Spleen (tissue), 11 donors: ENCODE data around the gene PPIL4. TPM values are rescaled to one million over a fixed set of nuclear protein-coding genes. Genes with fewer than 3 reads are reported as not detected.

Source experiments
- DNase-seq: peaks from one replicate; pipeline ENCODE4 v3.0.0-alpha.2; 2020
- H3K27ac ChIP-seq, 8 donors: fragments of 200-600 bp; sonication (generic) in 7 of 8; 1 replicate in 4 of 8; 2 replicates in 4 of 8; pipeline versions ENCODE4 v1.5.0 to v1.8.0; 2016 to 2021; ENCODE audit warnings: inconsistent platforms in 4 of 8, mild to moderate bottlenecking in 4 of 8, moderate library complexity in 1 of 8
- H3K27me3 ChIP-seq, 7 donors: fragments of 200-600 bp; sonication (generic) in 6 of 7; replicated peaks in 1 of 7; 1 replicate in 4 of 7; 2 replicates in 3 of 7; pipeline versions ENCODE4 v1.5.0 to v1.8.0; 2016 to 2021; ENCODE audit warnings: inconsistent platforms in 3 of 7, mild to moderate bottlenecking in 1 of 7
- H3K36me3 ChIP-seq, 6 donors: fragments of 200-600 bp; sonication (generic) in 5 of 6; 1 replicate in 4 of 6; 2 replicates in 2 of 6; pipeline versions ENCODE4 v1.5.0 to v1.8.0; 2016 to 2021; ENCODE audit warnings: inconsistent platforms in 2 of 6
- H3K4me1 ChIP-seq, 6 donors: fragments of 200-600 bp; sonication (generic) in 5 of 6; 1 replicate in 3 of 6; 2 replicates in 3 of 6; pipeline versions ENCODE4 v1.5.0 to v1.8.0; 2016 to 2021; ENCODE audit warnings: inconsistent platforms in 3 of 6
- H3K4me3 ChIP-seq, 8 donors: fragments of 200-600 bp; sonication (generic) in 7 of 8; 1 replicate in 4 of 8; 2 replicates in 4 of 8; pipeline versions ENCODE4 v1.5.0 to v1.8.0; 2016 to 2021; ENCODE audit warnings: inconsistent platforms in 4 of 8, mild to moderate bottlenecking in 4 of 8, moderate library complexity in 2 of 8
- H3K9me3 ChIP-seq, 8 donors: fragments of 200-600 bp; sonication (generic) in 7 of 8; 1 replicate in 4 of 8; 2 replicates in 4 of 8; pipeline versions ENCODE4 v1.5.0 to v1.8.0; 2016 to 2021; ENCODE audit warnings: inconsistent platforms in 4 of 8
- POLR2A ChIP-seq, 3 donors: fragments of 450-650 bp; IDR thresholded peaks; one replicate each; pipeline ENCODE4 v1.5.1; 2017; ENCODE audit warnings: antibody characterized with exemption in 3 of 3, mild to moderate bottlenecking in 1 of 3
- POLR2AphosphoS5 ChIP-seq, 3 donors: sonication (generic); formaldehyde crosslinking; IDR thresholded peaks; one replicate each; pipeline ENCODE4 v1.5.1; 2017; ENCODE audit warnings: antibody characterized with exemption in 3 of 3
- WGBS, 5 donors: extraction: QIAGEN DNeasy Blood & Tissue Kit in 3 of 5; methylation state at CpG; one replicate each; pipeline versions ENCODE4 v1.1.5 to v1.1.7; 2013 to 2018; 5-methylcytosine and 5-hydroxymethylcytosine counted together
- intact Hi-C: fragments of 100-400 bp; cut with DNase I; formaldehyde crosslinking; loops from one replicate; pipeline ENCODE4 v1.15.0; 2023; ENCODE audit warnings: low total_unique reads
- polyA plus RNA-seq, 3 donors: library from polyadenylated mRNA; stranded (reverse); fragments of 200-250 nt; gene quantifications; one replicate each; pipeline ENCODE4 v1.2.1, GENCODE V29; 2013
- total RNA-seq, 7 donors: library from RNA; depleted of rRNA in 3 of 7; stranded (reverse); fragments of >200 nt in 3 of 7; fragmentation: NEBNext Ultra II Directional in 4 of 7; extraction: Animal tissue kit (Norgen Biotek cat#: 25700) in 4 of 7; gene quantifications; one replicate each; pipeline versions ENCODE4 v1.1.0 to v1.2.1, GENCODE V29; 2016 to 2021
- TF ChIP-seq, protein P1 (sequence below), 11 experiments: fragments of 200-600 bp in 7 of 11; fragments of 450-650 bp in 4 of 11; sonication (generic) in 4 of 11; IDR thresholded peaks in 8 of 11; conservative IDR thresholded peaks in 3 of 11; 1 replicate in 7 of 11; 2 replicates in 4 of 11; pipeline versions ENCODE4 v1.4.0 to v1.8.0; 2016 to 2021; ENCODE audit warnings: antibody characterized with exemption in 11 of 11, inconsistent platforms in 4 of 11, mild to moderate bottlenecking in 1 of 11
- donor health status: healthy with polysubstance abuse.
- donor health status: DM: no; HTN: no; CAD: no; lungs with moderate emphysema.
- donor health status: DM: no; HTN: no; CAD: no.
- donor health status: Bipolar disorder and iron deficiency.
- donor health status: healthy.
- donor health status: DM: no; HTN: no; CAD: no.
- donor health status: DM: yes; HTN: yes; CAD: no.

Gene PPIL4
- total and polyA plus RNA-seq, 10 donors: 14.7 to 36.8 (median 26.4) TPM

DNA sequence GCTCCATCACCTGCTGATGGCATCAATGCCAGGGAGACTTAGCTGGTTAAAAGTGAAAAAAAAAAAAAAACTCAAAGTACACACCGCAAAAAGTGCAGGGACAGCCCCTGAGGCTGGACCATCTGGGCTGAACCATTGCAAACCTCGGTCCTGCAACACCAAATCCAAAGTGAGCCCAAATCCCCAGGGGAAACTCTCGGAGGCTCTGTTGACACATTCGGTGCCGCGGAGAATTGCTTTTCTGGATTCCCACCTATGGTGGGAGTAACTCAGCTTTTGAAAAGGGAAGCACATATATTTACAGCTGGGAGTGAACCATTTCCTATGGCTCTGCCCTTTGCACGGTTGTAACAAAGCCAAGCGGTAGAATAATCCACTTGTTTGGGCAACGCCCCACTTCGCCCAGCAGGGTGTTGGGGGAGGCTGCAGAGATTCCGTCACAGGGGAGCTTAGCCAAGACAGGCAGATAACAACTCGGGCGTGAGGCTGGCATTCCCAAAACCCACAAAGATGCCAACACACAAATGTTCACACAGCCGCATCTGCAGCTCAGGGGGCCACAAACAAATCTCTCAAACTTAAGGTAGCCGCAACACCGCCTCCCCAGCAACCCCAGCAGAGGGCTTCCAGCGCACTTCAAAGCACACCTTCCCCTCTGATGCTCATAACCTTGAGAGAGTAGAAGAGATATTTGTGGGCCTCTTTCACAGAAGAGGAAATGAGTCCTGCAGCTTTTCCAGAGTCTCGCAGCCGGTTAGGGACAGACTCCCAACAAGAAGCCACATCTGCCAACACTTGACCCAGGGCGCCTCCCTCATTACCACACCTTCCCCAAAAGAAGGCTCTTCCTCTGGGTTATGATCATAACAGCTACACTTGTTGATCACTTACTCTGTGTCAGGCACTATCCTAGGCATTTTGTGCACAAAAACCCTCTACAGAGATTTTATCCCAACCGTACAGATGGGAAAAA is 72.5 kb downstream of the PPIL4 start:
- intact Hi-C loops: no loop called here

DNA sequence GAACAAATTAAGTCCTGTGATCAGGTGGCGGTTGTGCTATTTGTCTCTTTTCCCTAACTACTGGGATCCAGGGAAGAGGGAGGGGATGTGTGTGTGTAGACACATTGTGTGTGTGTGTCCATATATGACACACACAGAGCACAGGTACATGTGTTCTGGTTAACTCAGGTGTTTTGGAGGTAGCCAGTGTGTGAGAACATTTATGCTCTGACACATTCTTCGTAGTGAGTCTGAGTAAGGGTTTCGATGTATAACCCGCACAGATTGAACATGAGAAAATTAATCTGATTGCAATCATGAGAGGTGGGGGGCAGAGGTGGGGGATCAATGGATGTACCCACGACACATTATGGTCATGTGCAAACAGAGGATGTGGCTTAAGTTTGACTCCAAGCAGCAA is 73.6 kb downstream of the PPIL4 start:
- H3K4me1 ChIP-seq: peaks cover 36 to 100% (median 79%) of the 10 kb centered on the region in 6 donors

More for the DNA sequence above, 72.5 kb downstream of the PPIL4 start:
- Histone ChIP-seq H3K27me3 (peaks cover 0 to 12% (median 0%) of the 10 kb centered on the region in 7 donors), H3K9me3 (no peaks in the 10 kb centered on the region), H3K36me3 (peaks cover 0 to 35% (median 5%) of the 10 kb centered on the region in 6 donors), H3K4me1 (peaks cover 28 to 100% (median 68%) of the 10 kb centered on the region in 6 donors), H3K4me3 (peak overlapping the region in 2 of 8 donors; percentile 11 to 51), H3K27ac (peak overlapping the region in 6 of 8 donors; percentile 17 to 90 (median 60))
- TF ChIP-seq POLR2AphosphoS5 (IDR thresholded peaks at IDR 0.05) (peak in 1 of 3 donors; percentile 20), POLR2A (IDR thresholded peaks at IDR 0.05) (no peak)
- TF ChIP-seq, protein P1, sequence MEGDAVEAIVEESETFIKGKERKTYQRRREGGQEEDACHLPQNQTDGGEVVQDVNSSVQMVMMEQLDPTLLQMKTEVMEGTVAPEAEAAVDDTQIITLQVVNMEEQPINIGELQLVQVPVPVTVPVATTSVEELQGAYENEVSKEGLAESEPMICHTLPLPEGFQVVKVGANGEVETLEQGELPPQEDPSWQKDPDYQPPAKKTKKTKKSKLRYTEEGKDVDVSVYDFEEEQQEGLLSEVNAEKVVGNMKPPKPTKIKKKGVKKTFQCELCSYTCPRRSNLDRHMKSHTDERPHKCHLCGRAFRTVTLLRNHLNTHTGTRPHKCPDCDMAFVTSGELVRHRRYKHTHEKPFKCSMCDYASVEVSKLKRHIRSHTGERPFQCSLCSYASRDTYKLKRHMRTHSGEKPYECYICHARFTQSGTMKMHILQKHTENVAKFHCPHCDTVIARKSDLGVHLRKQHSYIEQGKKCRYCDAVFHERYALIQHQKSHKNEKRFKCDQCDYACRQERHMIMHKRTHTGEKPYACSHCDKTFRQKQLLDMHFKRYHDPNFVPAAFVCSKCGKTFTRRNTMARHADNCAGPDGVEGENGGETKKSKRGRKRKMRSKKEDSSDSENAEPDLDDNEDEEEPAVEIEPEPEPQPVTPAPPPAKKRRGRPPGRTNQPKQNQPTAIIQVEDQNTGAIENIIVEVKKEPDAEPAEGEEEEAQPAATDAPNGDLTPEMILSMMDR (IDR thresholded peaks at IDR 0.05 in 8 of 11, conservative IDR thresholded peaks at IDR 0.05 in 3 of 11): peak in 7 of 11 experiments; percentile 6 to 30 (median 24)
- WGBS, 5 donors: 40 to 72% (median 56%) methylated on average over 15 to 21 of the region's 21 CpGs
- peak; percentile 79 for DNase-seq

DNA sequence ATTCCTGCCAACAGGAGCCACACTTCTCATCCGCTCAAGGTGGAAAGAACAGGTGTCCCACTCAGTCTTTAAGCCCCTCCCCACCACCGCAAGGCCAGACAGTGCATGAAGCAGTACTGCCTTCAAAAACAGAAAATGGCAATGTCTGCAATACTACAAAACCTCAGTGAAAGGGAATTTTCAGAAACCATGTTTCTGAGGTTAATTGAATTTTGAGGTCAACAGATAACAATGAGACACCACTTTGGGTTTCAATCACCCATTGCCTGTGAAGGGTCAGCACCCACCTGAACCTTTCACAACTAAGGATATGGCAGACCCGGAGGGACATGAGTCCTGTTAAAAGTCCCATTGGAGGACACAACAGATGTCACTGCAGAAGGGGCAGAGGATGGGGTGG is 74.0 kb downstream of the PPIL4 start:
- H3K4me1 ChIP-seq: peaks cover 40 to 100% (median 83%) of the 10 kb centered on the region in 6 donors
- 52 to 77% (median 64%) methylated on average over 3 of the region's 3 CpGs for WGBS, 5 donors
- no peak overlapping the region for H3K4me3 ChIP-seq

More for the DNA sequence above, 73.6 kb downstream of the PPIL4 start:
- intact Hi-C loops: no loop called here
- TF ChIP-seq POLR2A (IDR thresholded peaks at IDR 0.05): no peak
- no peak for TF ChIP-seq POLR2AphosphoS5 (IDR thresholded peaks at IDR 0.05)
- TF ChIP-seq, protein P1 (IDR thresholded peaks at IDR 0.05 in 8 of 11, conservative IDR thresholded peaks at IDR 0.05 in 3 of 11): no peak
- 77 to 89% (median 80%) methylated on average over 5 of the region's 5 CpGs for WGBS, 5 donors
- H3K36me3 ChIP-seq: peaks cover 0 to 35% (median 5%) of the 10 kb centered on the region in 6 donors
- DNase-seq: no peak
- peaks cover 0 to 12% (median 0%) of the 10 kb centered on the region in 7 donors for H3K27me3 ChIP-seq
- peak overlapping the region in 7 of 8 donors; percentile 0 to 90 (median 40) for H3K27ac ChIP-seq
- peak overlapping the region in 1 of 8 donors; percentile 51 for H3K4me3 ChIP-seq
- no peaks in the 10 kb centered on the region for H3K9me3 ChIP-seq

More for the DNA sequence above, 74.0 kb downstream of the PPIL4 start:
- no peaks in the 10 kb centered on the region for H3K9me3 ChIP-seq
- H3K27me3 ChIP-seq: peaks cover 0 to 12% (median 0%) of the 10 kb centered on the region in 7 donors
- TF ChIP-seq POLR2AphosphoS5 (IDR thresholded peaks at IDR 0.05) (no peak), POLR2A (IDR thresholded peaks at IDR 0.05) (no peak)
- TF ChIP-seq, protein P1 (IDR thresholded peaks at IDR 0.05 in 8 of 11, conservative IDR thresholded peaks at IDR 0.05 in 3 of 11): no peak
- peak; percentile 57 for DNase-seq
- H3K27ac ChIP-seq: peak overlapping the region in 7 of 8 donors; percentile 0 to 90 (median 38)
- intact Hi-C loops: no loop called here
- H3K36me3 ChIP-seq: peaks cover 0 to 35% (median 5%) of the 10 kb centered on the region in 6 donors
